Measurements from ENCODE around the gene ZNF160. TPM values are rescaled to one million over a fixed set of nuclear protein-coding genes. Genes with fewer than 3 reads are reported as not detected.
"Not testable (repeated sequence)": the region's sequence is repeated elsewhere in the genome, so short reads cannot be mapped to it uniquely, and the experiment has no call there.

Gene ZNF160
- total and polyA plus RNA-seq, 7 donors = 3.7 to 70.3 (median 20.9) TPM

- Histone ChIP-seq H3K4me3 (peak overlapping the region; percentile 60 to 86 (median 75)), H3K36me3 (peaks cover 0 to 5% (median 0%) of the 10 kb centered on the region in 4 donors), H3K27me3 (no peaks in the 10 kb centered on the region), H3K27ac (peak overlapping the region; percentile 86 to 94 (median 90)), H3K4me1 (peaks cover 0 to 21% (median 16%) of the 10 kb centered on the region in 4 donors), H3K9me3 (no peaks in the 10 kb centered on the region)
- DNase-seq = no peak
- intact Hi-C loops (cut with DNase I) = loop anchor here (2.0 kb wide), 1 partner anchor 109 kb away; no protein-coding TSS in a partner anchor
- WGBS, 2 donors = 43 to 46% methylated on average over 10 of the region's 10 CpGs
- TF ChIP-seq EP300 (IDR thresholded peaks at IDR 0.05) (no peak), POLR2AphosphoS5 (IDR thresholded peaks at IDR 0.05) (no peak), CTCF (IDR thresholded peaks at IDR 0.05) (no peak), POLR2A (IDR thresholded peaks at IDR 0.05) (no peak)
Observed at GRCh38 chr19:53102206-53102755, 941 bp downstream of the ZNF160 start.

- H3K27ac ChIP-seq = no peak overlapping the region
- peaks cover 0 to 5% (median 0%) of the 10 kb centered on the region in 4 donors for H3K36me3 ChIP-seq
- no peak overlapping the region for H3K4me3 ChIP-seq
- intact Hi-C loops (cut with DNase I) = no loop called here
- no peak for DNase-seq
- TF ChIP-seq POLR2AphosphoS5 (IDR thresholded peaks at IDR 0.05) = no peak
- TF ChIP-seq POLR2A (IDR thresholded peaks at IDR 0.05) = no peak
- TF ChIP-seq CTCF (IDR thresholded peaks at IDR 0.05) = no peak
- no peak for TF ChIP-seq EP300 (IDR thresholded peaks at IDR 0.05)
- 11 to 39% methylated on average over 1 of the region's 1 CpG for WGBS, 2 donors
- H3K9me3 ChIP-seq = no peaks in the 10 kb centered on the region
- peaks cover 0 to 21% (median 16%) of the 10 kb centered on the region in 4 donors for H3K4me1 ChIP-seq
- no peaks in the 10 kb centered on the region for H3K27me3 ChIP-seq
Observed at GRCh38 chr19:53101518-53101917, 1.7 kb downstream of the ZNF160 start.

- intact Hi-C loops (cut with DNase I); DNase-seq; H3K4me3 ChIP-seq; H3K36me3 ChIP-seq; H3K27ac ChIP-seq; H3K27me3 ChIP-seq; H3K9me3 ChIP-seq: not testable (repeated sequence)
- peaks cover 0 to 19% (median 14%) of the 10 kb centered on the region in 4 donors for H3K4me1 ChIP-seq
- WGBS, 2 donors = 94 to 96% methylated on average over 14 of the region's 14 CpGs
Observed at GRCh38 chr19:53098570-53098969, 4.7 kb downstream of the ZNF160 start.

GRCh38 chr19:53096982-53097690 lies 6.1 kb downstream of the ZNF160 start:
- DNase-seq; H3K27ac ChIP-seq; H3K27me3 ChIP-seq; intact Hi-C loops (cut with DNase I); H3K36me3 ChIP-seq; H3K4me3 ChIP-seq; H3K9me3 ChIP-seq: not testable (repeated sequence)
- WGBS, 2 donors = 86 to 97% methylated on average over 4 of the region's 10 CpGs
- peaks cover 0 to 14% (median 8%) of the 10 kb centered on the region in 4 donors for H3K4me1 ChIP-seq

GRCh38 chr19:53096579-53096978 lies 6.6 kb downstream of the ZNF160 start:
- H3K9me3 ChIP-seq, H3K27ac ChIP-seq: not testable (repeated sequence)
- peaks cover 0 to 10% (median 2%) of the 10 kb centered on the region in 4 donors for H3K36me3 ChIP-seq

GRCh38 chr19:53094754-53095575 lies 8.3 kb downstream of the ZNF160 start:
- TF ChIP-seq POLR2A (IDR thresholded peaks at IDR 0.05) (no peak), EP300 (IDR thresholded peaks at IDR 0.05) (no peak), CTCF (IDR thresholded peaks at IDR 0.05) (no peak), POLR2AphosphoS5 (IDR thresholded peaks at IDR 0.05) (no peak)
- Histone ChIP-seq H3K27ac (no peak overlapping the region), H3K36me3 (peaks cover 16 to 26% (median 17%) of the 10 kb centered on the region in 4 donors), H3K27me3 (no peaks in the 10 kb centered on the region), H3K4me1 (no peaks in the 10 kb centered on the region), H3K9me3 (no peaks in the 10 kb centered on the region), H3K4me3 (no peak overlapping the region)
- intact Hi-C loops (cut with DNase I) = no loop called here
- no peak for DNase-seq
- 82 to 90% methylated on average over 29 of the region's 29 CpGs for WGBS, 2 donors

More at GRCh38 chr19:53096579-53096978, 6.6 kb downstream of the ZNF160 start:
- WGBS, 2 donors = 56 to 59% methylated on average over 4 of the region's 6 CpGs
- H3K27me3 ChIP-seq; H3K4me1 ChIP-seq; H3K4me3 ChIP-seq; DNase-seq; intact Hi-C loops (cut with DNase I): not testable (repeated sequence)

Measured in sigmoid colon (tissue), 7 donors.